HepG2 (cell line): Measurements from ENCODE around the gene DDOST. TPM values are rescaled to one million over a fixed set of nuclear protein-coding genes. Genes with fewer than 3 reads are reported as not detected.

Experiments
- ASH2L ChIP-seq: fragments of 300-600, 200-600 bp; sonication (generic); IDR thresholded peaks from 2 replicates; pipeline ENCODE4 v1.7.0; 2017; ENCODE audit warnings: low read depth, mild to moderate bottlenecking, moderate library complexity, mixed read lengths, low read length; ENCODE audit not compliant: insufficient read length
- BRD4 ChIP-seq: sonication (generic); formaldehyde crosslinking; IDR thresholded peaks from 2 replicates; pipeline ENCODE4 v1.4.0; 2020; ENCODE audit warnings: missing genetic modification reagents
- BRF2 ChIP-seq: sonication (generic); formaldehyde crosslinking; IDR thresholded peaks from 2 replicates; pipeline ENCODE4 v1.8.1; 2022; ENCODE audit warnings: mild to moderate bottlenecking, missing genetic modification reagents
- FOXC1 ChIP-seq: sonication (generic); formaldehyde crosslinking; IDR thresholded peaks from 2 replicates; pipeline ENCODE4 v1.8.0; 2022; ENCODE audit warnings: mild to moderate bottlenecking, missing genetic modification reagents, borderline replicate concordance
- HNF1B ChIP-seq: sonication (generic); formaldehyde crosslinking; IDR thresholded peaks from 2 replicates; pipeline ENCODE4 v1.5.1; 2020; ENCODE audit warnings: mild to moderate bottlenecking, moderate library complexity, missing genetic modification reagents
- KLF6 ChIP-seq: IDR thresholded peaks from 2 replicates; pipeline ENCODE4 v1.8.0; 2016; ENCODE audit warnings: missing biosample characterization, missing genetic modification reagents
- MBNL3 ChIP-seq: fragments of 250-450 bp; sonication (Bioruptor Pico); conservative IDR thresholded peaks from 2 replicates; pipeline ENCODE4 v1.8.0; 2022; ENCODE audit warnings: mild to moderate bottlenecking, inconsistent platforms
- MXD1 ChIP-seq: sonication (generic); formaldehyde crosslinking; IDR thresholded peaks from 2 replicates; pipeline ENCODE4 v1.4.0; 2020; ENCODE audit warnings: mild to moderate bottlenecking, missing genetic modification reagents
- MXD4 ChIP-seq: IDR thresholded peaks from 2 replicates; pipeline ENCODE4 v1.6.1; 2016; ENCODE audit warnings: mild to moderate bottlenecking, missing biosample characterization, missing genetic modification reagents
- NFIC ChIP-seq: IDR thresholded peaks from 2 replicates; pipeline ENCODE4 v1.6.1; 2012; ENCODE audit warnings: mild to moderate bottlenecking, low read length, inconsistent platforms
- PAF1 ChIP-seq: IDR thresholded peaks from 2 replicates; pipeline ENCODE4 v1.6.1; 2016; ENCODE audit warnings: missing genetic modification reagents, missing compliant biosample characterization
- SALL1 ChIP-seq: sonication (generic); formaldehyde crosslinking; IDR thresholded peaks from 2 replicates; pipeline ENCODE4 v1.8.0; 2022; ENCODE audit warnings: mild to moderate bottlenecking, missing genetic modification reagents
- SIN3B ChIP-seq: fragments of 150-350 bp; IDR thresholded peaks from 2 replicates; pipeline ENCODE4 v1.6.1; 2014; ENCODE audit warnings: low read length
- THAP9 ChIP-seq: sonication (generic); formaldehyde crosslinking; IDR thresholded peaks from 2 replicates; pipeline ENCODE4; 2020; ENCODE audit warnings: missing genetic modification reagents, mild to moderate bottlenecking, borderline replicate concordance
- ZFP41 ChIP-seq: sonication (generic); formaldehyde crosslinking; IDR thresholded peaks from 2 replicates; pipeline ENCODE4 v1.4.0; 2020; ENCODE audit warnings: mild to moderate bottlenecking, missing genetic modification reagents, borderline replicate concordance
- ZNF256 ChIP-seq: sonication (generic); formaldehyde crosslinking; conservative IDR thresholded peaks from 2 replicates; pipeline ENCODE4 v1.4.0; 2020; ENCODE audit warnings: missing genetic modification reagents
- ZNF333 ChIP-seq: sonication (generic); formaldehyde crosslinking; IDR thresholded peaks from 2 replicates; pipeline ENCODE4 v1.4.0; 2020; ENCODE audit warnings: mild to moderate bottlenecking, missing genetic modification reagents, borderline replicate concordance
- ZNF367 ChIP-seq: sonication (generic); formaldehyde crosslinking; IDR thresholded peaks from 2 replicates; pipeline ENCODE4 v1.4.0; 2020; ENCODE audit warnings: missing genetic modification reagents, borderline replicate concordance
- ZNF547 ChIP-seq: sonication (generic); formaldehyde crosslinking; IDR thresholded peaks from 2 replicates; pipeline ENCODE4 v1.5.1; 2020; ENCODE audit warnings: mild to moderate bottlenecking, missing genetic modification reagents
- ZNF580 ChIP-seq: IDR thresholded peaks from 2 replicates; pipeline ENCODE4 v1.6.1; 2016; ENCODE audit warnings: low read depth, borderline replicate concordance
- ZNF749 ChIP-seq: sonication (generic); formaldehyde crosslinking; IDR thresholded peaks from 2 replicates; pipeline ENCODE4 v1.8.0; 2022; ENCODE audit warnings: mild to moderate bottlenecking, missing genetic modification reagents, moderate library complexity, borderline replicate concordance
- ZNF773 ChIP-seq: sonication (generic); formaldehyde crosslinking; IDR thresholded peaks from 2 replicates; pipeline ENCODE4 v1.4.0; 2020; ENCODE audit warnings: missing genetic modification reagents, borderline replicate concordance
- polyA plus RNA-seq, 8 experiments: library from polyadenylated mRNA; depleted of rRNA in 3 of 8; stranded (reverse) in 7 of 8; unstranded in 1 of 8; fragments of >200 nt; fragmentation: Illumina TruSeq in 4 of 8; extraction: Trizol in 4 of 8; gene quantifications; 2 replicates each; pipeline versions ENCODE4 v1.2.1 to v1.2.3, GENCODE V29; 2011 to 2016; ENCODE audit warnings: low read depth in 4 of 8, missing spikeins in 1 of 8, mixed read lengths in 1 of 8; ENCODE audit not compliant: insufficient read depth in 1 of 8
- total RNA-seq, 5 experiments: library from RNA; depleted of rRNA; stranded (reverse); fragments of >200 nt; fragmentation: Illumina TruSeq; extraction: Trizol; gene quantifications; 2 replicates each; pipeline ENCODE4 v1.2.3, GENCODE V29; 2016; ENCODE audit warnings: low read depth in 1 of 5

Gene DDOST
- total and polyA plus RNA-seq, 2 of the 13 experiments (the other 11 are each of a cell fraction or from before 2014, with no cell fraction given): 335 to 494 TPM

- TF ChIP-seq BRF2 (CRISPR knock-in tag) (0 out of 2 replicates have a peak, but pooled peaks have one; percentile 22), SIN3B (no peak; the same call in none of the 2 replicates), MXD4 (peak; percentile 58; the same call in 1 of the 2 replicates), FOXC1 (CRISPR knock-in tag) (0 out of 2 replicates have a peak, but pooled peaks have one; percentile 33), THAP9 (peak; percentile 91), ZNF773 (CRISPR knock-in tag) (peak; percentile 72; the same call in 1 of the 2 replicates), ZNF367 (CRISPR knock-in tag) (no peak), ASH2L (no peak), ZFP41 (0 out of 2 replicates have a peak, but pooled peaks have one; percentile 52), ZNF580 (CRISPR knock-in tag) (no peak; the same call in 1 of the 2 replicates), KLF6 (CRISPR knock-in tag) (0 out of 2 replicates have a peak, but pooled peaks have one; percentile 14), PAF1 (CRISPR knock-in tag) (no peak), ZNF333 (CRISPR knock-in tag) (peak; percentile 59; the same call in 1 of the 2 replicates), MXD1 (CRISPR knock-in tag) (no peak), HNF1B (CRISPR knock-in tag) (peak; percentile 92), ZNF256 (CRISPR knock-in tag) (no peak), SALL1 (CRISPR knock-in tag) (peak; percentile 71; the same call in 1 of the 2 replicates), MBNL3 (no peak), BRD4 (CRISPR knock-in tag) (peak; percentile 73; the same call in 1 of the 2 replicates), ZNF547 (CRISPR knock-in tag) (peak; percentile 71; the same call in 1 of the 2 replicates), NFIC (no peak), ZNF749 (peak; percentile 59; the same call in 1 of the 2 replicates)
These were observed at the start of gene DDOST (continued) for GRCh38 chr1:20661207-20662109.
